D341Med (cell line): Measurements from ENCODE around the gene FUT3.

ENCODE experiments used
- DNase-seq: peaks from one replicate; pipeline ENCODE4 v3.0.0; 2012; ENCODE audit warnings: low spot score

The FUT3 gene

GRCh38 chr19:5823579-5824281 lies 27.5 kb downstream of the FUT3 start:
- DNase-seq, result peak; percentile 65

DNA sequence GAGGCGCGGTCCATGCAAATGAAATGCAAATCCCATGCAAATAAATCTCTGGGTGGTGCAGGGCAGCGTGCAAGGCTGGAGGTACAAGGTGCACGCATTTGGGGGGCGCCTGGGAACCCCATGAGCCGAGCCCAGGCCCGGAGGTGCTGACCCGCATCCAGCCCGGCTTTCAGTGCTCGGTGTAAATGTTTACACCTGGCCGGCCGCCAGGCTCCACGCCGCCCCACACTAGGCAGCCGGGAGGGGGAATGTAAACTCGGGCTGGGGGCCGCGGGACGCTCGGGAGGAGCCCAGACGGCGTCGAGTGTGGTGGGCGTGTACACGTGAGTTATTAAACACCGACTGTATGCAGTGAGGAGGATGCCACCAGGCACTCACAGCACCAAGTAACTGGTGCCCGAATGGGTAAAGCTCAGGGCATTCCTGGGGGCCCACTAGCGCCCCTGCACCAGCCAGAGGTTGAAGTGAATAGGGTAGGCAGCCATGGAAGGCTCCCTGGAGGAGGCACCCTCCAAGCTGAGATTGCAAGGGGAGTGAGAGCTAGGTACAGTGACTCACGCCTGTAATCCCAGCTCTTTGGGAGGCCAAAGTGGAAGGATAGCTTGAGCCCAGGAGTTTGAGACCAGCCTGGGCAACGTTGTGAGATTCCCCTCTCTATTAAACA lies 28.9 kb downstream of the FUT3 start:
- no peak for DNase-seq

DNA sequence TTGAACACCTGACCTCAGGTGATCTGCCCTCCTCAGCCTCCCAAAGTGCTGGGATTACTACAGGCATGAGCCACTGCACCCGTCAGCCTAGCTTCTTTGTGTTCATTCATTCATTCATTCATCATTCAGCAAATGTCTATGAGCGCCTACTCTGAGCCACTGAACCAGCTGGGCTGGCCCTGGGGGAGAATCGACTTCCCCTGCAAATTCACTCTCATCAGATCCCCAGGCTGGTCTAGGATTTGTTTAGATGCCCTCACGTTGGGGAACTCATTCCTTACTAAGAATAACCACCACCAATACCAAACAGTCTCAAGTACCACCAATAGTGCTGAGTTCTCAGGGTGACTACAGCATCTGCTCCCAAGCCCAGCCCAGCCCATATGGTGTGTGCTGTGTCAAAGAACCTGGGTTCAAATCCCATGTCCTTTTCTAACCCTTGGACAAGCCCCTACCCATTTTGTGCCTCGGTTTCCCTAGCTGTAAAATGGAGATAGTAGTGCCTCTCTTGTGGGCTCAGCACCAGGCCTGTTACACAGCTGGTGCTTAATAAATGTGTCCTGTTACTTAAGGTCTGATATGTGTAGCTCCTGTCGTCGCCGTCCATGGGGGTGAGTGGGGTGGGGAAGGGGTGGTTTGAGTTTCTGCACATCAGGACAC lies 29.6 kb downstream of the FUT3 start:
- DNase-seq, result no peak

GRCh38 chr19:5820785-5821184 lies 30.5 kb downstream of the FUT3 start:
- no peak for DNase-seq

DNA sequence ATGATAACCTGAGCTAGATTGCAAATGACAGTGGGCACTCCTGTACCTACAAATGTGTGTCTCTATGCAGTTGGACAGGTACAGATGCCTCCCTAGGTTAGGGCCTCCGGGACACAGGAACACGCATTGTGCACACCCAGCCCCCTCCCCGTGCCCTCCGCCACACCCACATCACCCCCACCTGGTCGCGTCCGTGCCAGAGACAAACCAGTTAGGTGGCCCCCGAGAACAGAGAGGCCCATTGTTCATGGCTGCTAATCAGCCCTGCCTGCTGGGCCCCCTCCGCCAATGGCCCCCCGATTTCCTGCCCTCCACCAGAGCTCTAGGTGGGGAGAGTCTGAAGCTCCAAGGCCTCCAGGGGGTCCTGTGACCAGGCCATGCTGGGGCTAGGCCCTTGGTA lies 32.7 kb downstream of the FUT3 start:
- DNase-seq, result no peak

- DNase-seq, result no peak
Measured at GRCh38 chr19:5817218-5817617, 34.0 kb downstream of the FUT3 start.

DNA sequence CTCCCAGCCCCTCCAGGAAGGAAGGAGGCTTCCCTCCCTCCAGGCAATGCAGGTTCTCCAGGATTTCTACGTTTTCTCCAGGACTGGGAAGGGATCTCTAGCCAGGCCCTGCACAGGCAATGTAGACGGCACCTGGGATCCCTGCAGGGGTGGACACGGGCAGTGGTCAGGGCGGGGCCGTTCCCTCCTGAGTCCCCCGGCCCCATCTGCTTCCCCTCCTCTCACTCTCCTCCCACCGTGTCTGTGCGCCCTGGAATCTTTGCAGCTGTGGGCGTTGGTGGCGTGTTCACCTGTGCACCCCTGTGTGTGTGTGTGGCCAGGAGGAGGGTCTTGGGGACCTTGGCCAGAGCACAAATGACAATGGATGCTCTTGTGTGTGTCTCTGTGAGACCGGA lies 36.4 kb downstream of the FUT3 start:
- no peak for DNase-seq

DNA sequence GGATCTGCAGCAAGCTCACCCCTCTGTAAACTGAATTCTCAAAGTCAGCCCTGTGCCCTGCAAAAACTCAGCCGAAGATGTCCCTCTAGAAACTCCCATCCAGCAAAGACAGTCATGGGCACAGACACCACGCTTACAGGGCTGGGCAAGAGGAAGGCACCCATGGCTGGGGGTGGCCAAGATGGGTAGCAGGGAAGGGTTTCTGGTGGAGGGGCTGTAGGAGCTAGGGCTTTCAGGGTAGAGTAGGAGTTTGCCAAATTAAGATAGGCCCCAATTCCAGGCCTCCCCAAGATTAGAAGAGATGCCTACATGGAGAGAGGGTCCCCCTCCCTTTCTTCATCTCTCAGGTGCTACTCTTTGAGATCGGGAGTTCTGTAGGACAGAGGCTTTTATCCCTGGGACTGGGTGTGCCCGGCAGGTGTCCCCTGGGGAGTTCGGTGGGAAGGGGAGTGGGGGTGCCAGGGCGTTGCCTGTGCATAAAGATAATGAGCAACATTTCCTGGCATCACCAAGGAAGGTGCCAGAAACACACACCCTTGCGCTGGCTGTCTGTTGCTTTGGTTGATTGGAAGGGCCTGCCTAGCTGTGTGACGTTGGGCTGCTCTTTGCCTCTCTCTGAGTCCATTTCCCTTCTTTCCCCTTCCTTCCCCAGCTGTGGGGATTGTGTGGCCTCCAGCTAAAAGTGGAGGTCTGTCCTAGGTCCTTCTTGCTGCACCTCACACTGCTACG lies 37.0 kb downstream of the FUT3 start:
- no peak for DNase-seq

- DNase-seq, result no peak
Measured at GRCh38 chr19:5811117-5811516, 40.1 kb downstream of the FUT3 start.

- DNase-seq, result no peak
Measured at GRCh38 chr19:5809469-5809868, 41.8 kb downstream of the FUT3 start.

DNA sequence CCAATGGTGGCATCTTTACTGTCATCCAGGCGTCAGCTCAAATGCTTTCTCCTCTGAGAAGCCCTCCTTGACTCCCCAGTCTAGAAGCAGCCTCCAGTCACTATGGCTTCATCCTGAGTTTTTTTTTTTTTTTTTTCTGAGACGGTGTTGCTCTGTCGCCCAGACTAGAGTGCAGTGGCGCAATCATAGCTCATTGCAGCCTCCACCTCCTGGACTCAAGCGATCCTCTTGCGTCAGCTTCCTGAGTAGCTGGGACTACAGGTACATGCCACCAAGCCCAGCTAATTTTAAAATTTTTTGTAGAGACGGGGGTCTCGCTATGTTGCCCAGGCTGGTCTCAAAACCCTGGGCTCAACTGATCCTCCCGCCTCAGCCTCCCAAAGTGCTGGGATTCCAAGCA lies 42.2 kb downstream of the FUT3 start:
- DNase-seq, result no peak

- DNase-seq, result no peak
Measured at GRCh38 chr19:5808120-5808816, 43.0 kb downstream of the FUT3 start.

DNA sequence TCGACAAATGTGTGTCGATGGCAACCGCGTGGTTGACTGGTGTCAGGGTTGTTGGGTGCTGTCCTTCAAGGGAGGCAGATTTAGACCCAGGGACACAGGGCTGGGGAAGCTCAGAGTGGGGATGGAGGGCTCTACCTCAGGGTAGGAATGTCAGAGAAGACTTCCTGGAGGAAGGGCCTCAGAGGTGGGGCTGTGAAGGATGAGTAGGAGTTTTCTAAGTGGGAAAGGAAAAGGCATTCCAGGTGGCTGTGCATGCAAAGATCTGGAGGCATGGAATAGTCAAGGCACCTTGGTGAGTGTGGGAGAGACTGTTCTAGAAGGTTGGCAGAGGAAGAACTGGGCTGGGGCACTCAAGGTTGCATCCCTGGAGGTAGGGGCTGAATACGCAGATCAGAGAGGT lies 44.3 kb downstream of the FUT3 start:
- no peak for DNase-seq

GRCh38 chr19:5806133-5806489 lies 45.1 kb downstream of the FUT3 start:
- no peak for DNase-seq

GRCh38 chr19:5805462-5806132 lies 45.7 kb downstream of the FUT3 start:
- peak; percentile 90 for DNase-seq

DNA sequence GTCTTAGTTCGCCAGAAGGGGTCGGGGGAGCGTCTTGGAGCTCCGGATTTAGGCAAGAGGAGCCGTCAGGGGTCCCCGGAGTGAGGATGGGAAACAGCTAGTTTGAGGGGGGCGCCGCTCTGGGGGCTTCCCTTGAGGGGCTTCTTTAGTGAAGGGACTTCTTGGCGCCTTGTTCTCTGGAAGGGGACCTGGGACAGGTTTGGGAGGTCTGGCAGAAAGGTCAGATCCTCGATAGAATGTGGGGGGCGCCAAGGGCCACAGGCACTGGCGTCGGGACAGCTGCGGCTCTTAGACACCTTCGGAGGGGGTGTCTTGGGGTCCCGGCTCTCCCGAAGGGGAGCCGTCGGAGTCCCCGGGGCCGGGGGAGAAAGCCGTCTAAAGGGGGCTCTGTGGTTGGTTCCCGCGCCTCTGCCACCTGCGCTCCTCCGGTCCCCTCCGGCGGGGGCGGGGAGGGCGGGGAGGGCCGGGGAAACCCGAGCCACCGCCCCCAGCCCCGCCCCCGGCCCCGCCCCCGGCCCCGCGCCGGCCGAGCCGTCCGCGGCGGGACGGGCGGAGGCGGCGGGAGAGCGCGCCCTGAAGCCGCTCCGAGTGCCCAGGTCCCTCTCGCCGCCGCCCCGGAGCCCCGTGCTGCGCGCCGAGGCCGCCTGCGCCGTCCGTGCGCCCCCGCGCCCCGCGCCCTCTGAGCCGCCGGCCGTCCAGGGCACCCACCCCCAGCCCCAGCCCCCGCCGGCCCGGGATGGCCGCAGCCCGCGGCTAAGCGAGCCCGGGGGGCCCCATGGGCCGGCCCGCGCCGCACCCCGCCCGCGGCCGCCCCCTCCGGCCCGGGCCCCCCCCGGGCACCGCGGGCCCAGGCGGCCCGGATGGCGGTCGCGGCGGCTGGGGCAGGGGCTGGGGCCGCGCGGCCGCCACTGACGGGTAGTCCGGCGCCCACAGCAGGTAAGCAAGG lies 46.5 kb downstream of the FUT3 start, which contains the start of gene NRTN:
Gene NRTN, plus strand, starts transcription at position 552 of the 946 bp plus-strand sequence. CDS start 19,099 bp downstream, outside the sequence.
- DNase-seq, result peak; percentile 89

DNA sequence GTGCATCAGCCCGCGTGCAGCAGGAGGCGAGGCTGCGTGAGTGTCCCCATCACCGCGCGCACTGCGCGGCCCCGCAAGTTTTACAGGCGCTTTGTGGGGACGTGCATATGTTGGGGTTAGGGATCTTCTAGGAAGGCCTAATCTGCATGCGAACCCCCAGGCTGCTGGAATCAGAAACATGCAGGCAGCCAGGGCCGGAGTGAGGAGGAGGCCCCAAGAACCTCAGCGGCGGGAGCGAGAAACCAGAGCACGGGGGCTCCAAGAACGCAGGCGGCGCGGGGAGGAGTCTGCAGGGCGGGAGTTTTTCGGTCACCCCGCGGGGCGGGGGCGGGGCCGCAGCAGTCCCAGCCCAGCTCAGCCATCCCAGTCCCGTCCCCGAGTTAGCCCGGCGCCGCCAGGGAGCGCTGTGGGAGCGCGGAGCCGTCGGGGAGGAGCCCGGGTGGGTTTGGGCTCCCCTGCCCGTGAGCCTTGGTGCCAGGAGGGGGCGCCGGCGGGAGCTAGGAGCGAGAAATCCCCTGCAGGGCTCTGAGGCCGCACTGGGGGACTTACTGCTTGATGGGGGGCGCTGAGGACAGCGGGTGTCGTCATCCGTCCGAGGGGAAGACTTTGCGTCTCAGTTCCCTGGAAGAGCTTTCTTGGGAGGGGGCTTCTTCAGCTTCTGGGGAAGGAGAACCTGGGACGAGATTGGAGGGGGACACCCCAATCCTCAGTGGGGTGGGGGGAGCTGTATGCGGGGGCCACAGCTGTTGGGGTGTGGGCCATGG lies 47.3 kb downstream of the FUT3 start:
- peak; percentile 96 for DNase-seq

DNA sequence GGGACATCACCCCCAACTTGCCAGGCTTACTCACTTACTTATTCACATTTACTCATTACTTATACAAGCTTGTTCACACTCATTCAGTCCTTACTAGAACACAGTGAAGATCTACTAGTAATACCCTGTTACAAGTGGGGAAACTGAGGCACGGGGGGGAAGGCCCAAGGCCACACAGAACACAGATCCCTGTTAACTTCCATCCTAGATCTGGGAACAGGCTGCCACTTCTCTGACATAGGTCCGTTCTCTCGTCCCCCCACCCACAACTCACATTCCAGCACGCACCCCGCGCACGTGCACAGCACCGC lies 47.9 kb downstream of the FUT3 start:
- no peak for DNase-seq

DNA sequence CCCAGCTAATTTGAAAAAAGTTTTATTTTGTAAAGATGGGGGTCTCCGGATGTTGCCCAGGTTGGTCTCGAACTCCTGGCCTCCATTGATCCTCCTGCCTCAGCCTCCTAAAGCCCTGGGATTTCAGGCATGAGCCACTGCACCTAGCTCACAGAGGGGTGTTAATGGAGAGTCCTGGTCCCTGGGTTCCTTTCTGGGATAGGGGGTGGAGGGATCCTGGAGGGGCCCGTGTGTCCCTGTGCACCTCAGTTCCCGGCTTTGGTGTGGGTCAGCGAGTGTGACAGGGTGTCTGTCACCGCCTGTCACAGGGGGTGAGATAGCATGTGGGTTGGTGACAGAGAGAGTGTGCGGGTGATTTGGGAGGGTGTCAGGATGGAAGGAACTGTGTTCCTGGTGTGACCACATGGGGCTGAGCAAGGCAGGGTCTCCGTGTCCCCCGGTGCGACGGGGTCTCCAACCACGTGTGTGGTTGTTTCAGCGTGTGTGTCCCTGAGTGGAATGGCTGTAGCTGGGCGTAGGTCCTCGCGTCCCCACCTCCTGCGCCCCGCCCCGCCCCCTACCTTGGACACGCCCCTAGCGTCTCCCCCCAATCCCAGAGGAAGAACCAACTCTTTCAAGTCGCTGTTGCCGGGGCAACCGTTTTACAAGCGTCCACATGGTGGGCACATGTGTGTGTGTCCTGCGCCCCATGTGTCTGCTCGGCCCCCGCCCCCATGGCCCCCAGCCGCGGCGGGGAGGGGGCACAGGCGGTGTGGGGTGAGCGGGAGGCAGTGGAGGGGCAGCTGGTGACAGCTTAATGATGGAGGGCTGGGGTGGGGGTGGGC lies 49.2 kb downstream of the FUT3 start:
- DNase-seq, result peak; percentile 64
